Vagina (tissue), 2 donors: ENCODE data around the gene ELMO3. TPM values are rescaled to one million over a fixed set of nuclear protein-coding genes. Genes with fewer than 3 reads are reported as not detected.
A peak's percentile ranks its signal among the peaks of the same experiment; 100 is the strongest.

Source experiments
- DNase-seq, 2 donors: peaks; one replicate each; pipeline ENCODE4 v3.0.0-alpha.2; 2017; ENCODE audit errors: extremely low spot score in 2 of 2
- H3K27ac ChIP-seq: fragments of 200-600 bp; sonication (generic); one replicate; pipeline ENCODE4 v1.5.1; 2019
- H3K27me3 ChIP-seq: fragments of 200-600 bp; sonication (generic); one replicate; pipeline ENCODE4 v1.5.1; 2019
- H3K36me3 ChIP-seq, 2 donors: fragments of 200-600 bp; sonication (generic); one replicate each; pipeline ENCODE4 v1.5.1; 2017 to 2019
- H3K4me1 ChIP-seq: fragments of 200-600 bp; sonication (generic); one replicate; pipeline ENCODE4 v1.5.1; 2019
- H3K4me3 ChIP-seq, 2 donors: fragments of 200-600 bp; sonication (generic); 1 replicate in 1 of 2; 2 replicates in 1 of 2; pipeline ENCODE4 v1.5.1; 2016 to 2019
- H3K9me3 ChIP-seq: fragments of 200-600 bp; sonication (generic); one replicate; pipeline ENCODE4 v1.5.1; 2019
- CTCF ChIP-seq, 3 experiments: fragments of 450-650 bp in 2 of 3; fragments of 200-600 bp in 1 of 3; sonication (generic) in 1 of 3; IDR thresholded peaks; one replicate each; pipeline ENCODE4 v1.5.1; 2017 to 2019; ENCODE audit warnings: antibody characterized with exemption in 3 of 3, mild to moderate bottlenecking in 2 of 3, moderate library complexity in 2 of 3
- POLR2A ChIP-seq, 2 donors: fragments of 450-650 bp; IDR thresholded peaks; one replicate each; pipeline ENCODE4 v1.6.1; 2017; ENCODE audit warnings: antibody characterized with exemption in 2 of 2, mild to moderate bottlenecking in 2 of 2, moderate library complexity in 2 of 2
- POLR2AphosphoS5 ChIP-seq, 2 donors: sonication (generic); formaldehyde crosslinking; IDR thresholded peaks; one replicate each; pipeline ENCODE4 v1.9.0; 2017; ENCODE audit warnings: antibody characterized with exemption in 2 of 2, mild to moderate bottlenecking in 2 of 2, low read depth in 1 of 2; ENCODE audit not compliant: insufficient read depth in 1 of 2
- intact Hi-C: fragments of 100-400 bp; cut with DNase I; formaldehyde crosslinking; loops from one replicate; pipeline ENCODE4 v1.15.1; 2023
- total RNA-seq: library from RNA; depleted of rRNA; stranded (reverse); fragments of >200 nt; gene quantifications from one replicate; pipeline ENCODE4 v1.2.3, GENCODE V29; 2016

The ELMO3 gene
- total RNA-seq, 1 donor from 2014 or later: 21.6 TPM

- Histone ChIP-seq H3K9me3 (no peaks in the 10 kb centered on the region), H3K36me3 (no peaks in the 10 kb centered on the region), H3K4me3 (no peak overlapping the region), H3K27me3 (no peaks in the 10 kb centered on the region), H3K4me1 (peaks cover 53% of the 10 kb centered on the region), H3K27ac (no peak overlapping the region)
- TF ChIP-seq POLR2A (IDR thresholded peaks at IDR 0.05): no peak
- no peak for TF ChIP-seq POLR2AphosphoS5 (IDR thresholded peaks at IDR 0.05; ENCODE audit: insufficient read depth in 1 of 2, low read depth in 1 of 2)
- no peak for TF ChIP-seq CTCF (IDR thresholded peaks at IDR 0.05)
- intact Hi-C loops: no loop called here
- no peak for DNase-seq
Measured at GRCh38 chr16:67182288-67182687, 16.6 kb upstream of the ELMO3 start.

DNA sequence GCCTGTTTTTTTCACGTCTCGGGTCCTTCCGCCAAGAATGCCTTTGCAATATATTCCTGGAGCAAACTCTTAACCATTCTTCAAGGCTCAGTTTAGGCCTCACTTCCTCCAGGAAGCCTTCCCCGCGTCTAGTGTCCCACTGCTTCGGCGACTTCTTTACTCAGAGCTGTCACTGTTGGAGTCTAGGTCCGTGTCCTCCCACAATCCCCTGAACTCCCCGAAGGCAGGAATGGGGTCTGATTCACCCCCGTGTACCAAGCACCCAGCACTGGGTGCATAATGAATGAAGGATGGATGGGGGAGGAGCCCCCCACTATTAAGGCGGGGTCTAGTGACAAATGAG lies 15.7 kb upstream of the ELMO3 start:
- H3K4me3 ChIP-seq: peak overlapping the region; percentile 53 to 62
- H3K9me3 ChIP-seq: no peaks in the 10 kb centered on the region
- H3K4me1 ChIP-seq: peaks cover 43% of the 10 kb centered on the region
- peak overlapping the region; percentile 88 for H3K27ac ChIP-seq
- intact Hi-C loops: no loop called here
- DNase-seq: peak in 1 of 2 donors; percentile 98
- TF ChIP-seq POLR2A (IDR thresholded peaks at IDR 0.05) (no peak), CTCF (IDR thresholded peaks at IDR 0.05) (no peak), POLR2AphosphoS5 (IDR thresholded peaks at IDR 0.05; ENCODE audit: insufficient read depth in 1 of 2, low read depth in 1 of 2) (no peak)
- H3K36me3 ChIP-seq: no peaks in the 10 kb centered on the region
- H3K27me3 ChIP-seq: no peaks in the 10 kb centered on the region

- H3K27ac ChIP-seq: peak within 1 kb of the TSS; percentile 88
- peaks cover 37% of the 10 kb centered on the region for H3K4me1 ChIP-seq
- intact Hi-C loops: no loop called here
- DNase-seq: no peak
- peak within 1 kb of the TSS; percentile 53 to 62 for H3K4me3 ChIP-seq
- H3K9me3 ChIP-seq: no peaks in the 10 kb centered on the region
- no peaks in the 10 kb centered on the region for H3K36me3 ChIP-seq
- TF ChIP-seq POLR2AphosphoS5 (IDR thresholded peaks at IDR 0.05; ENCODE audit: insufficient read depth in 1 of 2, low read depth in 1 of 2) (peak; percentile 15 to 96), CTCF (IDR thresholded peaks at IDR 0.05) (no peak), POLR2A (IDR thresholded peaks at IDR 0.05) (peak in 1 of 2 donors; percentile 26)
- no peaks in the 10 kb centered on the region for H3K27me3 ChIP-seq
Measured at GRCh38 chr16:67183627-67184452, 15.1 kb upstream of the ELMO3 start, which contains the start of gene MATCAP1. Gene MATCAP1 (minus strand): TSS chr16:67183963. CDS start chr16:67180610, 3,353 bp downstream.

GRCh38 chr16:67184453-67184994 lies 14.4 kb upstream of the ELMO3 start:
- TF ChIP-seq POLR2A (IDR thresholded peaks at IDR 0.05) (no peak), POLR2AphosphoS5 (IDR thresholded peaks at IDR 0.05; ENCODE audit: insufficient read depth in 1 of 2, low read depth in 1 of 2) (no peak), CTCF (IDR thresholded peaks at IDR 0.05) (no peak)
- intact Hi-C loops: no loop called here

More at GRCh38 chr16:67184453-67184994, 14.4 kb upstream of the ELMO3 start:
- Histone ChIP-seq H3K4me3 (peak overlapping the region; percentile 53 to 62), H3K27ac (peak overlapping the region; percentile 88), H3K9me3 (no peaks in the 10 kb centered on the region), H3K27me3 (no peaks in the 10 kb centered on the region), H3K36me3 (no peaks in the 10 kb centered on the region), H3K4me1 (peaks cover 30% of the 10 kb centered on the region)
- no peak for DNase-seq
